B cell (primary cell): ENCODE measurements around the gene BMP2K. TPM values are rescaled to one million over a fixed set of nuclear protein-coding genes. Genes with fewer than 3 reads are reported as not detected.

Experiments used
- ATAC-seq: fragments of 200-7000 bp; cut with Tn5 transposase; one replicate; pipeline ENCODE4 v1.10.0; 2021; ENCODE audit warnings: low read depth, mild to moderate bottlenecking, moderate number of reproducible peaks, moderate library complexity
- CTCF ChIA-PET: fragments of 350-600 bp; sonication (Branson Sonifier 250); formaldehyde crosslinking; loops from one replicate; lab custom pipeline; 2021; ENCODE audit warnings: antibody characterized with exemption, inconsistent platforms; lab: Charles Lee
- POLR2A ChIA-PET: fragments of 350-600 bp; sonication (Branson Sonifier 250); formaldehyde crosslinking; loops from one replicate; lab custom pipeline; 2021; ENCODE audit warnings: antibody characterized with exemption; lab: Charles Lee
- DNase-seq: peaks from one replicate; pipeline ENCODE4 v3.0.0; 2013
- H2AFZ ChIP-seq: 2 replicates; pipeline ENCODE4 v1.6.1; 2012; ENCODE audit warnings: mild to moderate bottlenecking, low read depth, low read length; ENCODE audit not compliant: insufficient read depth, poor library complexity, severe bottlenecking
- H3K27ac ChIP-seq, 2 donors: 1 replicate in 1 of 2; 2 replicates in 1 of 2; pipeline ENCODE4 v1.5.1; 2012 to 2013; ENCODE audit warnings: low read length in 2 of 2, mild to moderate bottlenecking in 2 of 2, moderate library complexity in 1 of 2
- H3K27me3 ChIP-seq, 4 experiments: fragments of 200-600 bp in 1 of 4; sonication (generic) in 1 of 4; replicated peaks in 1 of 4; 1 replicate in 2 of 4; 2 replicates in 2 of 4; pipeline versions ENCODE4 v1.6.1 to v1.7.0; 2013 to 2016; ENCODE audit warnings: low read length in 3 of 4, mild to moderate bottlenecking in 2 of 4, mixed read lengths in 1 of 4, moderate library complexity in 1 of 4; ENCODE audit not compliant: insufficient read depth in 4 of 4, control insufficient read depth in 3 of 4; ENCODE audit errors: control extremely low read depth in 1 of 4
- H3K36me3 ChIP-seq, 2 experiments: replicated peaks in 1 of 2; 1 replicate in 1 of 2; 2 replicates in 1 of 2; pipeline versions ENCODE4 v1.6.1 to v1.7.1; 2013; ENCODE audit warnings: low read length in 1 of 2; ENCODE audit not compliant: insufficient read depth in 2 of 2, control insufficient read depth in 1 of 2; ENCODE audit errors: control extremely low read depth in 1 of 2, extremely low read depth in 1 of 2
- H3K4me1 ChIP-seq, 2 donors: fragments of 200-600 bp in 1 of 2; sonication (generic) in 1 of 2; 1 replicate in 1 of 2; 2 replicates in 1 of 2; pipeline versions ENCODE4 v1.5.1 to v1.6.1; 2013 to 2017; ENCODE audit warnings: low read length in 2 of 2; ENCODE audit not compliant: control insufficient read depth in 2 of 2, insufficient read depth in 2 of 2
- H3K4me2 ChIP-seq: replicated peaks from 2 replicates; pipeline ENCODE3; 2012; ENCODE audit warnings: mild to moderate bottlenecking, low read depth, low read length; ENCODE audit not compliant: poor library complexity, severe bottlenecking
- H3K4me3 ChIP-seq, 5 experiments: fragments of 200-600 bp in 1 of 5; sonication (generic) in 1 of 5; 1 replicate in 3 of 5; 2 replicates in 2 of 5; pipeline versions ENCODE4 v1.5.1 to v1.7.0; 2011 to 2016; ENCODE audit warnings: low read length in 4 of 5, mild to moderate bottlenecking in 4 of 5, low read depth in 2 of 5, control low read depth in 1 of 5, moderate library complexity in 1 of 5; ENCODE audit not compliant: insufficient read depth in 1 of 5; ENCODE audit errors: control extremely low read depth in 1 of 5, extremely low read depth in 1 of 5
- H3K79me2 ChIP-seq: fragments of 200-600 bp; sonication (generic); one replicate; pipeline ENCODE4 v1.6.0; 2016; ENCODE audit warnings: low read length; ENCODE audit not compliant: control insufficient read depth, insufficient read depth
- H3K9ac ChIP-seq: fragments of 200-600 bp; sonication (generic); 2 replicates; pipeline ENCODE4 v1.6.1; 2017; ENCODE audit warnings: mild to moderate bottlenecking, low read length, moderate library complexity
- H3K9me3 ChIP-seq, 3 donors: one replicate each; pipeline versions ENCODE4 v1.6.1 to v1.7.1; 2013; ENCODE audit warnings: low read length in 2 of 3; ENCODE audit not compliant: control insufficient read depth in 2 of 3, insufficient read depth in 1 of 3; ENCODE audit errors: control extremely low read depth in 1 of 3
- H4K20me1 ChIP-seq: 2 replicates; pipeline ENCODE4 v1.6.0; 2012; ENCODE audit warnings: mild to moderate bottlenecking, low read length; ENCODE audit not compliant: insufficient read depth, control insufficient read depth, poor library complexity, severe bottlenecking
- H3K27ac Mint-ChIP-seq: one replicate; pipeline ENCODE4 v1.8.0; 2021; ENCODE audit warnings: mixed read lengths
- H3K27me3 Mint-ChIP-seq: one replicate; pipeline ENCODE4 v1.8.0; 2021; ENCODE audit warnings: mixed read lengths
- H3K4me1 Mint-ChIP-seq: one replicate; pipeline ENCODE4 v1.8.0; 2021; ENCODE audit warnings: mixed read lengths
- H3K4me3 Mint-ChIP-seq: one replicate; pipeline ENCODE4 v1.8.0; 2021; ENCODE audit warnings: mixed read lengths
- H3K9me3 Mint-ChIP-seq: one replicate; pipeline ENCODE4 v1.8.0; 2022; ENCODE audit warnings: mixed read lengths; ENCODE audit not compliant: insufficient read depth
- EZH2 ChIP-seq: IDR thresholded peaks from 2 replicates; pipeline ENCODE4 v1.6.1; 2012; ENCODE audit warnings: borderline replicate concordance, low read depth, mild to moderate bottlenecking, moderate library complexity, low read length; ENCODE audit not compliant: insufficient read depth, poor library complexity, severe bottlenecking
- WGBS: methylation state at CpG from one replicate; pipeline ENCODE4 v1.1.5; 2013; ENCODE audit warnings: missing lambda C conversion rate; ENCODE audit not compliant: insufficient coverage; 5-methylcytosine and 5-hydroxymethylcytosine counted together
- intact Hi-C: fragments of 100-400 bp; cut with micrococcal nuclease; formaldehyde crosslinking; loops from one replicate; pipeline ENCODE4 v1.10.0; 2022
- polyA plus RNA-seq: library from polyadenylated mRNA; depleted of rRNA; stranded (reverse); fragments of >200 nt; gene quantifications from 2 replicates; pipeline ENCODE4 v1.2.3, GENCODE V29; 2012
- total RNA-seq, 2 donors: library from RNA; stranded (reverse); fragments of 120-200 nt in 1 of 2; gene quantifications; 1 replicate in 1 of 2; 2 replicates in 1 of 2; pipeline versions ENCODE4 v1.2.3 to v1.2.4, GENCODE V29; 2013 to 2022
- TF ChIP-seq, protein P1 (sequence below): fragments of 200-600 bp; IDR thresholded peaks from one replicate; pipeline ENCODE4 v1.8.0; 2022; ENCODE audit warnings: antibody characterized with exemption, mild to moderate bottlenecking

BMP2K gene
- total and polyA plus RNA-seq, 2 donors (not counting 1 experiment from before 2014, with no cell fraction given), result 59.1 to 117 TPM

DNA sequence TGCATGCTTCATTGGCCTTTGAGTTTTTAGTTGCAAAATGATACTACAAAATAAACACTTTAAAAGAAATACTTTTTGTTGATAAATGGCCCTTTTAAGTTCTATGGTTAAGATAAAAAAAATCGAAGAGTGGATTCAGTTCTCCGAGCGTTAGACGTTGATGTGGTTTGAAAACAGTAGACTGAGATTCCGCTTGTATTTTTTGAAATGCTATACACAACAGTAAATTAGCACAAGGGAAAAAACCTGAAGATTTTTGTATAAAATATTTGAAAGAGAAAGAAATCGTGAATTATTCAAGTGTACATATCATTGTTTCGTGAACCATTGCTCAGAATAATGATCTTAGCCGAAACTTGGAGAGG is 1.4 kb downstream of the BMP2K start:
- DNase-seq (no peak), ATAC-seq (no peak)
- Mint-ChIP-seq H3K4me3 (no peak overlapping the region), H3K27me3 (no peaks in the 10 kb centered on the region), H3K9me3 (no peaks in the 10 kb centered on the region), H3K27ac (peak overlapping the region; percentile 98), H3K4me1 (peaks cover 21% of the 10 kb centered on the region)
- H3K36me3 ChIP-seq, result peaks cover 2 to 3% of the 10 kb centered on the region in 2 experiments
- peak overlapping the region; percentile 66 to 72 for H3K27ac ChIP-seq
- POLR2A ChIA-PET, result interaction anchor here (0.8 to 2.4 kb wide), 4 partner anchors 11 to 957 kb away, joined by 4 to 12 read pairs (median 10); no protein-coding TSS in a partner anchor
- H3K4me1 ChIP-seq, result peaks cover 49 to 55% of the 10 kb centered on the region in 2 donors
- no CpG with 5 or more reads among the region's 8 CpGs for WGBS
- TF ChIP-seq, protein P1, sequence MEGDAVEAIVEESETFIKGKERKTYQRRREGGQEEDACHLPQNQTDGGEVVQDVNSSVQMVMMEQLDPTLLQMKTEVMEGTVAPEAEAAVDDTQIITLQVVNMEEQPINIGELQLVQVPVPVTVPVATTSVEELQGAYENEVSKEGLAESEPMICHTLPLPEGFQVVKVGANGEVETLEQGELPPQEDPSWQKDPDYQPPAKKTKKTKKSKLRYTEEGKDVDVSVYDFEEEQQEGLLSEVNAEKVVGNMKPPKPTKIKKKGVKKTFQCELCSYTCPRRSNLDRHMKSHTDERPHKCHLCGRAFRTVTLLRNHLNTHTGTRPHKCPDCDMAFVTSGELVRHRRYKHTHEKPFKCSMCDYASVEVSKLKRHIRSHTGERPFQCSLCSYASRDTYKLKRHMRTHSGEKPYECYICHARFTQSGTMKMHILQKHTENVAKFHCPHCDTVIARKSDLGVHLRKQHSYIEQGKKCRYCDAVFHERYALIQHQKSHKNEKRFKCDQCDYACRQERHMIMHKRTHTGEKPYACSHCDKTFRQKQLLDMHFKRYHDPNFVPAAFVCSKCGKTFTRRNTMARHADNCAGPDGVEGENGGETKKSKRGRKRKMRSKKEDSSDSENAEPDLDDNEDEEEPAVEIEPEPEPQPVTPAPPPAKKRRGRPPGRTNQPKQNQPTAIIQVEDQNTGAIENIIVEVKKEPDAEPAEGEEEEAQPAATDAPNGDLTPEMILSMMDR, result no peak
- TF ChIP-seq EZH2, result no peak
- CTCF ChIA-PET, result interaction anchor here (1.2 to 2.8 kb wide), 5 partner anchors 11 to 164 kb away, joined by 3 to 24 read pairs (median 4); no protein-coding TSS in a partner anchor
- peak overlapping the region; percentile 71 for H2AFZ ChIP-seq
- H3K9me3 ChIP-seq, result no peaks in the 10 kb centered on the region
- peak overlapping the region; percentile 60 to 99 (median 94) for H3K4me3 ChIP-seq
- intact Hi-C loops, result loop anchor here (1.0 to 10.0 kb wide), 9 partner anchors 40 to 1703 kb away; partner anchors contain the start of genes CCNI, MRPL1 and PAQR3
- H4K20me1 ChIP-seq, result peaks cover 42% of the 10 kb centered on the region
- H3K79me2 ChIP-seq, result peaks cover 65% of the 10 kb centered on the region
- H3K9ac ChIP-seq, result peak overlapping the region; percentile 99
- H3K27me3 ChIP-seq, result no peaks in the 10 kb centered on the region
- H3K4me2 ChIP-seq, result peak overlapping the region; percentile 94

- Histone ChIP-seq H3K4me2 (peak overlapping the region; percentile 94), H3K4me1 (peaks cover 51 to 61% of the 10 kb centered on the region in 2 donors), H2AFZ (no peak overlapping the region), H3K79me2 (peaks cover 75% of the 10 kb centered on the region), H3K9me3 (no peaks in the 10 kb centered on the region), H3K9ac (peak overlapping the region; percentile 99), H3K27ac (peak overlapping the region in 1 of 2 donors; percentile 72), H3K36me3 (peaks cover 2 to 6% of the 10 kb centered on the region in 2 experiments), H3K27me3 (no peaks in the 10 kb centered on the region), H4K20me1 (peaks cover 44% of the 10 kb centered on the region), H3K4me3 (peak overlapping the region; percentile 22 to 99 (median 94))
- H3K27ac Mint-ChIP-seq, result no peak overlapping the region
- H3K9me3 Mint-ChIP-seq, result no peaks in the 10 kb centered on the region
- ChIA-PET CTCF (interaction anchor here (0.7 to 2.8 kb wide), 2 partner anchors 16 to 165 kb away, joined by 3 to 24 read pairs; no protein-coding TSS in a partner anchor), POLR2A (no interaction called here)
- intact Hi-C loops, result loop anchor here (5.0 to 10.0 kb wide), 7 partner anchors 41 to 1704 kb away; partner anchors contain the start of genes CCNI, MRPL1 and PAQR3
- WGBS, result 83% methylated on average over 3 of the region's 4 CpGs
- no peaks in the 10 kb centered on the region for H3K27me3 Mint-ChIP-seq
- TF ChIP-seq, protein P1, result no peak
- TF ChIP-seq EZH2, result no peak
- DNase-seq (no peak), ATAC-seq (no peak)
- no peak overlapping the region for H3K4me3 Mint-ChIP-seq
- H3K4me1 Mint-ChIP-seq, result peaks cover 21% of the 10 kb centered on the region
Observed at GRCh38 chr4:78778530-78778929, 2.4 kb downstream of the BMP2K start.
